Right renal cortex interstitium (tissue), 3 donors: ENCODE data around the gene NTSR1. TPM values are rescaled to one million over a fixed set of nuclear protein-coding genes. Genes with fewer than 3 reads are reported as not detected.

Source experiments
- DNase-seq, 3 donors: peaks; one replicate each; pipeline ENCODE4 v3.0.0-alpha.2; 2013; ENCODE audit warnings: low read depth in 3 of 3, low spot score in 2 of 3
- polyA plus RNA-seq, 3 donors: library from polyadenylated mRNA; unstranded; fragments of 120-200 nt; gene quantifications; one replicate each; pipeline ENCODE4 v1.2.1, GENCODE V29; 2013; ENCODE audit not compliant: insufficient read length in 3 of 3

Gene NTSR1
- polyA plus RNA-seq, 3 donors = 0.96 to 1.2 (median 1.0) TPM

- no peak for DNase-seq
Measured at GRCh38 chr20:62737271-62737811, 28.7 kb downstream of the NTSR1 start.

DNA sequence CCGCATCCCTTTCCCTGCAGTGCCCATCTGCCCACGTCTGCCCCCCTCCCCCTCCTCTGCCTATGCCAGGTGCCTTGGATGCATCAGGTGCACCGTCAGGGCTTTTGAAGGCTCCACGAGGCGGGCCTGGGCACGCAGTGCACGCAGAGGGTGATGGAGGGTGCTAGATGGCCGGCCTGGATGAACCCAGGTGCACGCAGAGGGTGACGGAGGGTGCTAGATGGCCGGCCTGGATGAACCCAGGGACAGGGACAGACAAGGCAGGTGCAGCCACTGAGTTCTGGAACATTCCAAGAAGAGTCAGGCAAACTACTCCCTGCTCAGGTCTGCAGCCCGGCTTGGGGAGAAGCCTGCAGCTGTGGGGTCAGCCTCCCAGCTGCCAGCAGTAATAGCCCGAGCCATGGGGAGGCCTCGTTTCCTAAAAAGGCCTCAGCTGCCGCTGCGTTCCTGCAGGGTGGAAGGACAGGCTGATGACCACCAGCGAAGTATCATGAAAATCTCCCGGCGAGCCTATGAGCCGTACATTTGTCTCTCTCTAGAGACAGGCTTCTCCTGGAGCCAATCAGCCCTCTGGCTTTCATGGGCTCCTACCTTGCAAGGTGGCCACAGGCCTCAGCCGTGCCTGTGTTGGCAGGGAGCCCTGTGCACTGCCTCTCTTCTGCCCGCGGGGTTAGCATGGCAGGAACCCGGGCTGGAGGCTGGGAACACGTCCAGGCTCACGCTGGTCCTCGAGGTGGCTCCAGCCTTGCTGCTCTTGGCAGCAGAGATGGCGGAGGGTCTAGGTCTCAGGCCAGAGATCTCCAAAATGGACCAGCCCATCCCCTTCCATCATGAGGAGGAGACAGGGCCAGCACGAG, 29.6 kb downstream of the NTSR1 start:
- DNase-seq = no peak

GRCh38 chr20:62739067-62739466, 30.4 kb downstream of the NTSR1 start:
- no peak for DNase-seq

DNA sequence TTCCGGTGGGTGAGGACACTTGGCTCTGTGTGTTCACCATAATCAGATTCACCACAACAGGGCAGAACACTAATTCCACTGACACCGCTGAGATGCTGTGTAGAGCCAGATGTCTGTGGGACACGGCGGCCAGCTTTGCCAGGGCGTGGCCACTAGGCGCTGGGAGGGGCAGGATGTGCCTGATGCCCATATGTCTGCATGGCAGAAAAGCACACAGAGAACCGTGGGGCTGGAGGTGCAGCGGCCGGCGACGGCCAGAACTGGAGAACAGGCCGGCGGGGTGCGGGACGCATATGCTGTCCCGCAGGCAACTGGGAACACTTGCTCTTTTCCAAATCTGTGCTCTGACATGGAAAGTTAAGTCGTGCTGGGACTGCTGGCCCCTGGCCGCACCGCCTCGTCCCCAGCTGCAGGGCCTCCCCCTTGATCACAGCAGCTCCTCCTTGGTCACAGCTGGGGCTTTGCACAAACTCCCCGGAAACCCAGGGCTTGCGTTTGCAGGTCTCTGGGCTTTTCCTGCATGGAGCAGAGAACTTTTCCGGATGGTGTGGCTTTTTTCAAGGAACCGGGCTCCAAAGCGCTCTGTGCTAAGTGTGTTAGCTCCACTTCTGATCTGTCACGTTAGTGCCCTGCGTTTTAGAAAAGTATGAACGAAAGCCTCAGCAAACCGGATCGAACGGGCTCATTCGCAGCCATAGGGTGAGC, 31.1 kb downstream of the NTSR1 start:
- DNase-seq = no peak

- DNase-seq = no peak
Measured at GRCh38 chr20:62740286-62741141, 31.9 kb downstream of the NTSR1 start.

DNA sequence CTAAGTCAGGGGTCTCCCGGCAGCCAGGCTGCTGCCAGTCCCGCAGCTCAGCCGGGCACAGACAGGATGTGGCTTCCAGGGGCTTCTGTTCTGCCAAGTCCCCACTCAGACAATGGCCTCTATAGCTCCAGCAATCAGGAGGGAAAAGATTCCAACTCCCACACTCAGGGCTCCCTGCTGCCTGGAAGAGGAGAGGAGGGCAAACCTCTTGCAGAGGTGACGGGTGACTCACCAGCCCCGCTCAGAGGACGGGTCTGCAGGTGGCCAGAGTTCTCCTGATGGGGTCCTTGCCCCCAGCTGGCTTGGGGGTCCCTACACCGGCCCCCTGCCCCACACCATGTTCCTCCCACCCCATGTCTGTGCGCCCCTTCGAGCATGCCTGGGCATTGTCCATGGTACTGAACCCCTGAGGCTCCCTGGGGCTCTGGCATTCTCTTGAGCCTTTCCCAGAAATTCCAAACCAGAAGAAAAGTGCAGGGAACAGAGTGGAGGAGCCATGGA, 32.6 kb downstream of the NTSR1 start:
- no peak for DNase-seq

DNA sequence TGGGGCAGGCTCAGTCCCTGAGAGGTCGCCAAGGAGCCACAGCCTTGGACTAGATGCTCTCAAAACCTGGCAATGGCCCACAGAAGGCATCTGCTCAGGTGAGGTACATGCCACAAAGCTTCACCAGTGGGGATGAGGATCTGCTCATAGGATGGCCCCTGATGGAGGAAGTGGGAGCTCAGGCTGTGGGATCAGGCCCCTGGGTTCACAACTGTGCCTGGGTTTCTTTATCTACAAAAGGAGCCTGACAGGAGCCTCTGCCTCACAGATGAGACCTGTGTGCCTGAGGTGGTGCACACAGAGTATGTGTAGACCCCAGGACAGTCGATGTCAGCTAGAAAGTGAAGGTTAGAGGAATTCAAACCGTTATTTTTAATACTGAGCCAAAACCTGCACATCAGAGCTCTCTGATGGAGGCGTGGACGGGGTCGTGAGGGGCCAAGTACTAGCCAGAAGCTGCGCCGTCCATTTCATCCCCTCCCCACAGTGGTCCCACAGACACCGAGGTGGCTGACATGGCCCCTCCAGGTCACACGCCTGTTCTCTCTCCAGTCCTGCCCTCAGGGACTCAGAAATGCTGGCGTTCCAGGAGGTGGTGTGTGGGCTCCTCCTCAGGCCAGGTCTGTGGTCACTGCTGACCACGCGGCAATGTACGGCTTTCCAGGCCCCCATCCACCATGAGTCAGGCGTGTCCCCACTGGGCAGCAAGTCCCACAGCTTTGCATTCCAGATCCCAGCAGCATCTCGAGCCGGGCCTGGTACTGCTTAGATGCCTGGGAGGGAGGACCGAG, 33.3 kb downstream of the NTSR1 start:
- no peak for DNase-seq

DNA sequence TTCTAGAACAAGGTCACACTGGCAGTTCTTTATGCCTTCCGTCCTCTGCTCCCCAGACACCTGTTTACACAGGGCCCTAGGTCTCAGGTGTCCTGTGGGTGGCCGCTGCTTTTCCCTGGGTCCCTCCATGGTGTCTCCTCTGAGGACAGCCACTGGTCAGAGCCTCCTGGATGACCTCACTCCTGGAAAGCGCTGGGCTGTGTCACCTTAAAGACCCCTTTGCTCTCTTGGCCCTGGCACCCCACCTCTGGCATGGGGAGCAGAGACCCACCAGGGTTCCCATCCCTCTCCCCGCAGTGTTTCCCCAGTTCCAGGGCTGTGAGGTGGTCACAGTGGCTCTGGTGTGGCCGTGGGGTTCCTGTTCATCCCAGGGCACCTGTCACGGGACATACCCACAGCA, 33.9 kb downstream of the NTSR1 start:
- DNase-seq = no peak

DNA sequence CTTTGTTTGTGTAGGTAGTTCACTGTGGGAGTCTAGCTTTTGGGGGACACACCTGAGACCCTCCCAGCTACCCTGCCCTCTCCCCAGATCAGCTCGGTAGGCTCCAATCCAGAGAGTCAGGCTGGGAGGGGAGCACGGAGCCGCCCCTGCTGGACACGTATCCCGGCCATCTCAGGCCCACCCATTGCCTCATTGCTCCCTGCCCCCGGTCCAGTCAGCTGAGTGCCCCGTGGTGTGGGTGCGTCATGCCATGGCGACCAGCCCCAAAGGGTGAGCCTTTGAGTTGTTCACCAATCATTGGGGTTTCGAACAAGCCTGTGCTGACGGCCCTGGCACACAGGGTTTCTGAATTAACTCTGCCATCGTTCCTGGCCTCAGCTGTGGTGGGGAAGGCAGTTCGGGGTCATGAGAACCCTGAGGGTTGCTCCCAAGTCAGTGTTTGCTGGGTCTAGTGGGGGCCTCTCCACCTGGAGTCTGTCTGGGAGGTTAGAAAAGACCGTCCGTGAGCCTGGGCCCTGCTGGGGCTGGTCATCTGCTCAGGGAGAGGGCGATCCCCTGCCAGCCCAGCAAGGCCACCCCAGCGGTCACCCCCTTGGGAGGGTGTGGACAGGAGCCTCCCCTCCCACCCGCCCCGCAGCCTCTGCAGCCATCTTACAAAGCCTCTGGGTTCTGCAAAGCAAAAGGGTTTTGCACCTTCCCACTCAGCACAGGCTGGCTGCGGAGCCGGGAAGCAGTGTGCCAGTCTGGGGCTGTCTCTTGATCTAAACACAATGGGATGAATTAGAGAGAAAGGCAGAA, 34.5 kb downstream of the NTSR1 start:
- DNase-seq = no peak

DNA sequence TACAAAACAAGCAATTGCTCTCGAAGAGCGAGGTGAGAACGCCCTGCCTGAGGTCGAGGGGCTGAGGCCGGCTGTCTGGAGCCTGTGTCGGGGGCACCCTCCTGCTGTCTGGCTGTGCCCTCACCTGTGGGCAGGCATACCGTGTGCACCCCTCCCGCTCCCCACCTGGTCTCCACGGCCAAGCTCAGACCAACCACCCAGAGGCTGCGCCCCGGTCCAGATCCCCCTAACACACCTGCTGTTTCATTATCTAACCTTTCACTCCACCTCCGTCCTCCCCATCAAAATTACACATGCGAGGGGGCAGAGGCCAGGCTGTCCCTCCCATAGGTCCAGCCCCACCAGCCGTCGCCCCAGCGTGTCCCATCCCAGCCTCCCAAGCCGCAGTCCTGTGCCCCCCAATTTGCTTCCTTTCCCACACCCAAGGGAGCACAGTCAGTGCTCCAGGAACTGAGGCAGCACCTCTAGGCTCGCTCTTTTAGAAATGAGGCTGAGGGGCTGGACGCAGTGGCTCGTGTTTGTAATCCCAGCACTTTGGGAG, 35.2 kb downstream of the NTSR1 start:
- DNase-seq = no peak

DNA sequence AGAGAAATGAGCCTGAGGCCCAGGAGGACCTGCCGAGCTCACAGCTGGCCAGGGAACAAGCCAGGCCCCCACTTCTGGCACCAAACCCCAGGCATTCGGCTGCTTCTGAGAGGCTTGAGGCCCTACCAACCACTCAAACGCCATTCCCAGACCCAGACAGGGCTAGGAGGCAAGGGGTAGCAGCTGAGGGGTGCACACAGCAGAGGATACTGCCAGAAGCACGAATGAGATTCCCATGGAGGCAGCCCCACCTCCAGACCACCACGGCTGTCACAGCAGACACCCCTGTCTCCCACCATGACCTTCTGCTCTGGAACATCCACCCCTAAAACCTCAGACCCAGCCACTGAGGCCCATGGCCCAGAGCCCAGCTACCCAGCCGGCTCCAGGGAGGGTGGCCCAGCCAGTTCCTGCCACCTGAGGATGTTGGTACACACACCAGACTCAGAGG, 36.1 kb downstream of the NTSR1 start:
- DNase-seq = no peak

GRCh38 chr20:62745279-62745951, 36.8 kb downstream of the NTSR1 start:
- DNase-seq = no peak

GRCh38 chr20:62745952-62746288, 37.3 kb downstream of the NTSR1 start:
- no peak for DNase-seq

DNA sequence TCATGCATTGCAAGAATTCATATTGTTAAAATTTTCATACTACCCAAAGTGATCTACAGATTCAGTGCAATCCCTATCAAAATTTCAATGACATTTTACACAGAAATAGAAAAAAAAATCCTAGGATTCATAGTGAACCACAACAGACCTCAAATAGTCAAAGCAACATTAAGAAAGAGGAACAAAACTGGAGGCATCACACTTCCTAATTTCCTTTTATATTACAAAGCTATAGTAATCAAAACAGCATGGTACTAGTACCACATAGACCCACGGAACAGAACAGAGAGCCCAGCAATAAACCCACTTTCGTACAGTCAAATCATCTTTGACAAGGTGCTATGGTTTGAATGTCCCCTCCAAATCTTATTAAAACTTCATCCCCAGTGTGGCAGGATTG, 39.7 kb downstream of the NTSR1 start:
- DNase-seq = no peak

DNA sequence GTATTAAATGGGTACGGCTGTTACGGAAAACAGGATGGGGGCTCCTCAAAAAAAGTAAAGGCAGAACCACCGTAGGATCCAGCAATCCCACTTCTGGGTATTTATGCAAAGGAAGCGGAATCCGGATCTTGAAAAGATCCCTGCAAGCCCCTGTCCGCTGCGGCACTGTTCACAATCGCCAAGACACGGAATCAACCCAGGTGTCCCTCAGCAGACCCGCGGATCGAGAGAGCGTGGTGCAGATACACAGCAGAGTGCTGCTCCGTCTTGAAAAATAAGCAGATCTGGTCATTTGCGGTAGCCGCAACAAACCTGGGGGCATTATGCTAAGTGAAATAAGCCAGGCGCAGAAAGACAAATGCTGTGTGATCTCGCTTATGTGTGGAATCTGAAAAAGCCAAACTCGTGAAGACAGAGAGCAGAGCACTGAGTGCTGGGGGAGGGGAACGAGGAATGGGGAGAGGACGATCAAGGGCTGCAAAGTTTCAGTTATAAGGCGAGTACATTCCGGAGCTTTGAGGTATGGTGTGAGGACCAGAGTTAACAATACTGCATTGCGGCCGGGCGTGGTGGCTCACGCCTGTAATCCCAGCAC, 41.3 kb downstream of the NTSR1 start:
- no peak for DNase-seq

- DNase-seq = no peak
Measured at GRCh38 chr20:62751551-62752150, 43.0 kb downstream of the NTSR1 start.

DNA sequence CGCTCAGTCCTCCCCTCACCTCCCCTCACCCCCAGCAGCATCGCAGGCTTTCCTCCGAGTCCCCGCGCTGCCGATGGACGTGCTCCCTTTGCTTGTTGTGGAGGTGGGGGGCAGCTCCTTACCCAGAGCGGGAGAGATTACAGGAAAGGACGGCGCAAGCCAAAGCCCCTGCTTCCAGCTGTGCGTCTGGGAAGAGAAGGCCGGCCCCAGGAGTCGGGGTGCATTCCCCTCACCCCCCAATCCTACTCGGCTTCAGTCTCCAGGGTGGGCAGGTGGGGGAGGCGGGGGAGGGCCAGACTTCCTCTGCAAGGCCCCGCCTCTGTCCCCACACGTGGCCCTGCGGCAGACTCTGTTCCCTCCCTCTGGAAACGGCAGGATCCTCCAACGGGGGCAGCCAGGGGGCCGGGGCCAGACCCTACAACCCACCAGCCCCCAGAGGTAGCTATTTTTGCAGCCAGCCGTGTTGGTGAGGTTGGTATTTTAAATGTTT, 43.6 kb downstream of the NTSR1 start:
- DNase-seq = no peak
